Activated T-cell treated with anti-CD3 and anti-CD28 coated beads, Interleukin-2, amount 50 U/mL, for 1 hour (primary cell): ENCODE data around the gene IL9.
"Not testable (repeated sequence)": the region's sequence is repeated elsewhere in the genome, so short reads cannot be mapped to it uniquely, and the experiment has no call there.

Experiments
- DNase-seq: peaks from one replicate; pipeline ENCODE4 v3.0.0-alpha.2; 2020

Gene IL9

GRCh38 chr5:135866016-135866415 lies 29.6 kb downstream of the IL9 start:
- no peak for DNase-seq

DNA sequence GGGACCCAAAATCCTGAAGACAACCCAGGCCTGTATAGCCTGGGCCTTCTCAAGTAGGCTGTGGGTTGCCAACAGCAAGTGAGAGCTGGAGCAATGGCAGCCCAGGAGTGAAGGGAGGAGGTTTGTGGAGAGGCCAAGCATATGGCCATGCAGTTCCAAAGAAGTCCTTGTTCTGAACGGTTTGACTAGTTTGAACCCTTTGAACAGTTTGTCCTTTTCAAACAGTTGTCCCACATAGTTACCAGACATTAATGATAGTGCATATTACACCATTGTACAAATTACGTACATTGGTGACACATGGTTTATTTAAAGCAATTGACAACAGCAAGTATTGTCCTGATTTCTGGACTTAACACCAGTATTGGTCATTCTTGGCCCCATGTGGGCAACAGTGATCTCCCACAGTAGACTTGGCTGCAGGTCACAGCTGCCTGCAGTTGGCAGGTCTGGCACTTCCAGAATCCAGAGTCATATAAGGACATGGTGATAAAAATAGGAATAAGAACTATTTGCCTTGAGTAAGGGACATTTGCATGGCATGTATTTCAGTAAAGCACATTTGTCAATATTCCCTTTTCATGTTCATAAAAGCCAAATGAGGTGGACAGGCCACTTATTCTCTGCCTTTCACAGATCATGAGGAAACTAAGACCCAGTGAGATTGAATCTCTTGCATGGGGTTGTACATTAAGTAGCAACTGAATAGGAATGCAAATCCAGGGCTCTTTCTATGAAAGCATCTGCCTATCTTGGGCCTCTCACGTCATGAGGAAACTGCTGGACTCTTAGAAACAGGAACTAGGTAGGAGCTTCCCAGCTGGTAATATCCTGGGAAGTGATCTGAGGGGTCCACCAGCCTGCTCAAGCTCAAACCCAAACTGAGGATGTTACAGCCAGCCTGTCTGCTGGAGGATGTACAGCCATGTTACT lies 30.9 kb downstream of the IL9 start:
- DNase-seq = no peak

GRCh38 chr5:135862744-135863143 lies 32.9 kb downstream of the IL9 start:
- no peak for DNase-seq

DNA sequence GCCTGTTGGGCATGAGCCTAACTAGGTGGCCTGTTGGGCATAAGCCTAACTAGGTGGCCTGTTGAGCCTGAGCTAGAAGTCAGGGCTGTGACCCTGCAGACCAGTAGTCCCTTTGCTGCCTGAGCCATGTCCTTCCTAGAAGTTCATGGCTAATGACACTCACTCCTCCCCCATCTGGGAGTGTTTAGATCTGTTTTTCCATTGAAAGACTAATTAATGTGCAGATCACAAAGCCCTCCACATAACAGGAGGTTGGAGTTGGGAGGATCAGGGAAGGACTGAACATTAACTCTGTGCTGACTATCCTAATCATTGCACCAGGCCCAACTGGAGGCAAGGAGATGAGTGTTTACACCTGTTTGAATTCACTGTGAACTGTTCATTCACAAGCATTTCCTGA lies 33.6 kb downstream of the IL9 start:
- no peak for DNase-seq

DNA sequence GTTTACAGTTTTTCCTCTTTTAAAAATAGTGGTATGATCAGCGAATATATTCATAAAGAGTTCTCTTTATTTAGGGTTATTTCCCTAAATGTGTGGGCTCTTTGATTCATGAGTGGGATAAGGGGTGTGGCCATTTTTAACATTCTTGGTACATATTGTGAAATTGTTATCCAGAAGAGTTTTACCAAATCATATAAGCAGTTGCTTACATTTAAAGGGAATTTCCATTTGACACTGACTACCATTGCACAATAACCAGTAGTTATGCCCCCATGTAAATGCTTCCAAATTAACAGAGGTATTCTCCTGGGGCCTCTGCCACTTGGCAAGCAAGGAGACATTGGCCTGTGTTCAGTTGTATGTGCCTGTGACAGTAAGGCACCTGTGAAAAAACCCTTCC lies 34.0 kb downstream of the IL9 start:
- DNase-seq = no peak

- no peak for DNase-seq
Measured at GRCh38 chr5:135859641-135860040, 36.0 kb downstream of the IL9 start.

DNA sequence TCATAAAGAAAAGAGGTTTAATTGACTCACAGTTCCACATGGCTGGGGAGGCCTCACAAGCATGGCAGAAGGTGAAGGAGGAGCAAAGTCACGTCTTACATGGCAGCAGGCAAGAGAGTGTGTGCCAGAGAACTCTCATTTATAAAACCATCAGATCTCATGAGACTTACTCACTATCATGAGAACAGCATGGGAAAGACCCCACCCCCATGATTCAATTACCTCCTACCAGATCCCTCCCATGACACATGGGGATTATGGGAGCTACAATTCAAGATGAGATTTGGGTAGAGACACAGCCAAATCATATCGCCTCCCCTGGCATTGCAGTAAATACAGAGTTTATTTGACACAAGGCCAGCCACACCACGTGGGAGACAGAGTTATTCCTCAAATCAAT lies 36.5 kb downstream of the IL9 start:
- DNase-seq = not testable (repeated sequence)

DNA sequence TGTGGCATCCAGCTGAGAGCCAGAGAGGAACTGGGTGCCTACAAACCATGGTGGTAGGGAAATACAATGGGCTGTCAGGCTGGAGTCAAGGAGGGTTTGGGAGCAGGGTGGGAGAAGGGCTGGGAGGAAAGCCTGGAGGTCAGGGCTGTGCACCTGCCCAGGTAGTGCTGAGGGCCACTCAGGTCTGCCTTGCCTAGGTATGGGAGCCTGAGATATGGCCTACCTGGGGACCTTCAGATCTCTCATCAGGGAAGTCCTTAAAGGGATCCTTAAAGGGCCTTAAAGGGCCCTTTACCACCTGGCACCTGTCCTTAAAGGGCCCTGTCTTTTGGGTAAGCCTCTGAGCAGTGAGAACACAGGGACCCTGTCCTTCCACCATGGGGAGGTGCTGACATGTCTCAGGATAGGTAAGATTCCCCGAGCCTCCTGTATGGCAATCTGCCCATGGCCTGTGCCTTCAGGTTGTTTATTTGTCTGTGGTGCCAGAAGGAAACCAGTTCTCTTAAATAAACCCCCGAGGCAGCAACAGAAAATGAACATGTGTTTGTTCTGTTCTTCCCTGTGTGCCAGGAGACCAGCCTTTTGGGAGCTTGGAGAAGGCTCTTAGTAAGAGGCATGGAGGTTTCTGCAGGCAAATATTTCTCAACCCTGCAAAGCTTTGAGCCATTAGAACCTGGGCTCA lies 37.9 kb downstream of the IL9 start:
- no peak for DNase-seq

GRCh38 chr5:135851915-135852845 lies 43.5 kb downstream of the IL9 start:
- no peak for DNase-seq

DNA sequence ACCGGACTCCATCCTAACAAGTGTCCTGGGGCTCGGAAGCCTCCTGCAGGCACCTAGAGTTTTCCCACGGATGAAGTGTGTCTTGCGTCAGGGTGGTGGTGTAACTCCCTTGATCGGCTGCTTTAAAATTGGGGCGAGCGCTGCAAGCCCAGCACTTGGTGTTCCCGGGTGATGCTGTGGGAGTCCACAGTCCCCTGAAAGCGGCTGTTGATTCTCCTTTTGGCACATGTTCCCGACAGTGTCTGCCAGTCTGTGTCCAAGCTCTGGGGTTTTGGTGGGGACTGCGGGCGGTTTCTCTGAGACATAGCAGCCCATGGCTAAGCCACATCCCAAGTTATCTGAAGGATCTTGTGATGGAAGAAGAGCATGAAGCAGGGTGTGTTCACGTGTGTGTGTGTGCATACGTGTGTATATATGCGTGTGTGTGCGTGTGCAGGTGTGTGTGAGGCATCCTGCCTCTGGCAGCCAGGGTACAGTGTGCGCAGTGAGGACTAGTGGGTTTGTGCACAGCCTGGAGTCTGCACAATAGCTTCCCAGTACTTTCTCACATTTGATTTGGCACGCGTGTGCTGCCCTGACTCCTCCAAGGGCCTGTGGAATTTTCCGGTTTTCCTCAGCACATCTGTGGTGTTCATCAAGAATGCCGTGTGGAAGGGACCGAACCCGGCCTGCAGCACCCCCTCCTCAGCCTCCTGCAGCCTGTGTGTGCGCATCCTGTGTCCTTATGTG lies 44.3 kb downstream of the IL9 start:
- no peak for DNase-seq

GRCh38 chr5:135850671-135851070 lies 45.0 kb downstream of the IL9 start:
- DNase-seq = no peak

DNA sequence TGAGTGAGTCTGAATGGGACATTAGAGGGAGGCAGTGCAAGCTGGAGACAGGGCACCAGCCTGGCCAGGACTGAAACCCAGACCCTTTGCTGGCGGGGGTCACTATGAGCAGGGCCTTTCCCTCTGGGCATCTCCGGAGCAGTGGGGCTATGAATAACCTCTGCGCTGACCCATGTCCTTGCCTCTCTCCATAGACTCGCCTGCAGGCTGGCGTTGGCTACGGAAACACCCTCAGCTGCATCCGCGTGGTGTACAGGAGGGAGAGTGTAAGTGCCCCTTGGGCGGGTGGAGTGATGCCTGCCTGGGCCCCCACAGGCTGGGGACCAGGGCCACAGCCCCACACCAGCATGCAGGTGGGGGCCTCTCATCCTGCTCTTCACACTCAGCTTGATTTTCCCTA lies 45.4 kb downstream of the IL9 start:
- no peak for DNase-seq

DNA sequence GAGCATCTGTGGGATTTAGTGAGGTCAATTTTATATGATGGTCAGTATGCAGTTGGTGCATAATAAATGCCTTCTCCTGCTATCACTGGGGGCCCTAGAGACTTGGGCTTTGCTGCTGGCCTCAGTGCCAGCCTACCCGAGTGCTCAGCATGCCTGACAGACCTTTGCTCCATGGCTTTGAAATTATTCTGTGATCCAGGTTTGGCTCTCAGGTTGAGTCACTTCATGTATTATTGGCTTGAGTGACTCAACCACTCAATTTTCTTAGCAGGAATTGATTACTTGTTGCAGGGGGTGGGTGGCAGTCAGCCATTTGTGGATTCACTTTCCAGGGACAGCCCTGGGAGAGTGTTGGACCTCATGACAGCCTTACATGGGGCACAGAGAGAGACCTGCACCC lies 47.7 kb downstream of the IL9 start:
- no peak for DNase-seq

DNA sequence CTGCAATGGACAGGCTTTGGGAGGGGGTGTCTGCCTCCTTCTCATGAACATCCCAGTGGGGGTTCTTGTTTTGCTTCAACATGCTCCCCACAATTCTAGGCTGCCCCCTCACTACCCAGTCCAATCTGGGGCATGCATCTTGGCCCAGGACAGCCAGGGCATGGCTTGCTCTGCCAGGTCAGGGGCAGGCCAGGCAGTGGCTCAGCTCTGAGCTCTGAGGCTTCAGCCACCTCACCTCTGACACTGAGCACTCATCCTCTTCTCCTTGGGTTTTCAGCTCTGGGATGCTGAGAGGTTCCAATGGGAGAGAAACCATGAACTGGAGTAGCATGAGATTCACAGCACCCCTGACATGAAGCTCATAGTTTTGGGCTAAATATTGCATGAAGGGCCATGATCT lies 49.3 kb downstream of the IL9 start:
- DNase-seq = no peak

- DNase-seq = no peak
Measured at GRCh38 chr5:135843571-135844337, 51.9 kb downstream of the IL9 start.

- DNase-seq = no peak
Measured at GRCh38 chr5:135842737-135843136, 52.9 kb downstream of the IL9 start.
